Measurements from ENCODE around the gene APBB3.

- TF ChIP-seq, protein P1, sequence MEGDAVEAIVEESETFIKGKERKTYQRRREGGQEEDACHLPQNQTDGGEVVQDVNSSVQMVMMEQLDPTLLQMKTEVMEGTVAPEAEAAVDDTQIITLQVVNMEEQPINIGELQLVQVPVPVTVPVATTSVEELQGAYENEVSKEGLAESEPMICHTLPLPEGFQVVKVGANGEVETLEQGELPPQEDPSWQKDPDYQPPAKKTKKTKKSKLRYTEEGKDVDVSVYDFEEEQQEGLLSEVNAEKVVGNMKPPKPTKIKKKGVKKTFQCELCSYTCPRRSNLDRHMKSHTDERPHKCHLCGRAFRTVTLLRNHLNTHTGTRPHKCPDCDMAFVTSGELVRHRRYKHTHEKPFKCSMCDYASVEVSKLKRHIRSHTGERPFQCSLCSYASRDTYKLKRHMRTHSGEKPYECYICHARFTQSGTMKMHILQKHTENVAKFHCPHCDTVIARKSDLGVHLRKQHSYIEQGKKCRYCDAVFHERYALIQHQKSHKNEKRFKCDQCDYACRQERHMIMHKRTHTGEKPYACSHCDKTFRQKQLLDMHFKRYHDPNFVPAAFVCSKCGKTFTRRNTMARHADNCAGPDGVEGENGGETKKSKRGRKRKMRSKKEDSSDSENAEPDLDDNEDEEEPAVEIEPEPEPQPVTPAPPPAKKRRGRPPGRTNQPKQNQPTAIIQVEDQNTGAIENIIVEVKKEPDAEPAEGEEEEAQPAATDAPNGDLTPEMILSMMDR (IDR thresholded peaks at IDR 0.05): no peak
- no peak for TF ChIP-seq EP300 (IDR thresholded peaks at IDR 0.05)
Measured at GRCh38 chr5:140554454-140554853, 9.9 kb downstream of the APBB3 start.

Measured in tibial nerve (tissue), 4 donors.